Gastroesophageal sphincter (tissue), 3 donors: ENCODE data around the gene MAN1C1.

ENCODE experiments used
- CTCF ChIP-seq, 4 experiments: fragments of 200-600 bp in 2 of 4; fragments of 450-650 bp in 2 of 4; sonication (generic) in 1 of 4; IDR thresholded peaks; one replicate each; pipeline ENCODE4 v1.5.1; 2017 to 2019; ENCODE audit warnings: antibody characterized with exemption in 4 of 4, mild to moderate bottlenecking in 2 of 4, moderate library complexity in 2 of 4
- EP300 ChIP-seq: sonication (generic); formaldehyde crosslinking; IDR thresholded peaks from one replicate; pipeline ENCODE4 v1.6.1; 2017; ENCODE audit warnings: antibody characterized with exemption, mild to moderate bottlenecking
- POLR2A ChIP-seq, 2 donors: fragments of 450-650 bp; IDR thresholded peaks; one replicate each; pipeline ENCODE4 v1.6.1; 2017; ENCODE audit warnings: antibody characterized with exemption in 2 of 2, mild to moderate bottlenecking in 2 of 2, moderate library complexity in 1 of 2
- POLR2AphosphoS5 ChIP-seq: sonication (generic); formaldehyde crosslinking; IDR thresholded peaks from one replicate; pipeline ENCODE4 v1.6.1; 2017; ENCODE audit warnings: antibody characterized with exemption

- TF ChIP-seq CTCF (IDR thresholded peaks at IDR 0.05) (no peak), POLR2AphosphoS5 (no peak), POLR2A (IDR thresholded peaks at IDR 0.05) (no peak), EP300 (no peak)
These were observed 179.6 kb downstream of the MAN1C1 start for GRCh38 chr1:25795946-25796810.
